GM21786 (cell line): Measurements from ENCODE around the gene YJEFN3.

Experiments used
- ATAC-seq: cut with Tn5 transposase; IDR thresholded peaks from one replicate; pipeline ENCODE4 v1.9.1; 2021; ENCODE audit not compliant: unreplicated experiment

Gene YJEFN3

DNA sequence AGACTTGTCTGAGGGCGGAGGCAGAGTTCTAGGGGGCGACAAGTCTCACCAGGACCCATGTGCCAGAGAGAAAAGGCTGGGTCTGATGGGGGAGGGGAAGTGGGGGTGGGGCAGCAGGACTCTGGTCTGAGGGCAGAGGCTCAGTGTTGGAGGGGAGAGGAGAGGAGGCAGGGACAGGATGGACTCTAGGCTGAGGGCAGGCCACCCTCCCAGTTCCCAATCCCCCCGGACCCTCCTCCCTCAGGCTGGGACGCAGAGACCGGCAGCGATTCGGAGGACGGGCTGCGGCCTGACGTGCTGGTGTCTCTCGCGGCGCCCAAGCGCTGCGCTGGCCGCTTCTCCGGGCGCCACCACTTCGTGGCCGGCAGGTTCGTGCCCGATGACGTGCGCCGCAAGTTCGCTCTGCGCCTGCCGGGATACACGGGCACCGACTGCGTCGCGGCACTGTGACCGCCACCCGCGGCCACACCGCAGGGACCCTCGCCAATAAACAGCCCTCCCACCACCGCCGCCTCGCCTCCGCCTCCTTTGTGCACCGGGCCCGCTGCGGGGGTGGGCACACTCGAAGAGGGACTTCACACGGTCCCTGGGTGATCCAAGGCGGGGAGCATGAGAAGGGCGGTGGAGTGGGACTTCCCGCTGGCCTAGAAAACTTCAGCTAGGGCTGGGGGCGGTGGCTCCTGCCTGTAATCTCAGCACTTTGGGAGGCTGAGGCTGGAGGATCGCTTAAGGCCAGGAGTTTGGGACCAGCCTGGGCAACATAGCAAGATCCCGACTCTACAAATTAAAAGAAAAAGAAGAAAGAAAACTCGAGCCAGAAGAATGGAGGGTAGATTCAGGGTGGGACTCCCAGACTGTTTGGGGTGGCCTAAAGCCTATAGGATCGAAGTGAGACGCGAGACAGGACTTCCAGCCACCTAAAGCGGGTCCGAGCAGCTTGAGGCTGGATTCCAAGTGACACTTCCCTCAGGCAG lies 8.7 kb downstream of the YJEFN3 start:
- ATAC-seq, result no peak

DNA sequence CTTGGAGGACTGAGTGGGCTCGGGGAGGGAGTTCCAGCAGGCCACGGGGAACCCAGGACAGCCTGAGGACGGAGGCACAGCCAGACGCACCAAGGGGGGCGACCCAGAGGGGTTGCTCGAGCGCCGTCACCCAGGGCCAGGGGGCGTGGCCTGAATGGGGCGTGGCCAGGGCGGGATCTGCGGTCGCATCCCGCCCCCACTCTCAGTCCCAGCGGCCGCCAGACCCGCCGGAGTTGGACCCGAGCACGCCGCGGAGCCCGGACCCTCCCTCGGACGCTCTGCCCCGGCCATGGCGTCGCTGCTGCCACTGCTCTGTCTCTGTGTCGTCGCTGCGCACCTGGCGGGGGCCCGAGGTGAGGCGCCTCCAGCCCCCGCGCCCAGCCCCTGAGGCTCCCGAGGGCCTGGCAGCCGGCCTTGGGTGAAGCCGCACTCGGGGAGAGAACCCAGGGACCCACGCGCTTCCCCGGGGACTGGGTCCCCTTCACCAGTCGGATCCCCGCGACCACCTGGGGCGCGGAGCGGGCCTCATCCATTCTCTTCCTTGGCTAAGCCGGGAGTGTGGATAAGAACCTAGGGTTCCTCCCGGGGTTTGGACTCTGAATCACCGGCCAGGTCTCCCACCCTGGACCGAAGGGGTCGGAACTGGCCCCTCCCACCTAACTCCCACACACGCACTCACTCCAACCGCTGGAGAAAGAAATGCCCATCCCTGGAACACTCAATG lies 9.5 kb downstream of the YJEFN3 start, which contains the start of gene CILP2:
Gene CILP2, plus strand, starts transcription at position 205 of the 724 bp plus-strand sequence. Its CDS starts 85 bp downstream, at position 290.
- no peak for ATAC-seq

DNA sequence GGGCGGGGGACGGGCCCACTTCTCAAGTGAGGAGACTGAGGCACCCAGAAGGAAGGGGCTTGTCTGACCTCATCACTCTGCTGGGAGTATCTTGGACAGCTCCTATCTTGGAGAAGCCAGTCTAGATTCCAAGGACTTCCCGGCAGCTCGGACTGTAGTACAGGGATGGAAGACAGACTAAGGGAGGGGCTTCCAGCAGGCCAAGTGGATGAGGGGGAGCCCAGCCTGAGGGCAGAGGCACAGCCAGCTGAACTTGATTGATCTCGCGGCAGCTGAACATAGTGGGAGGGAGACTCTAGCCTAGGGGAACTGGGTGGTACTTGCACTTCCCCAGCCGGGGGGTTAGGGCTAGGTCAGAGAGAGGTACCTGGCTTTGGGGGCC lies 10.1 kb downstream of the YJEFN3 start:
- ATAC-seq, result no peak

DNA sequence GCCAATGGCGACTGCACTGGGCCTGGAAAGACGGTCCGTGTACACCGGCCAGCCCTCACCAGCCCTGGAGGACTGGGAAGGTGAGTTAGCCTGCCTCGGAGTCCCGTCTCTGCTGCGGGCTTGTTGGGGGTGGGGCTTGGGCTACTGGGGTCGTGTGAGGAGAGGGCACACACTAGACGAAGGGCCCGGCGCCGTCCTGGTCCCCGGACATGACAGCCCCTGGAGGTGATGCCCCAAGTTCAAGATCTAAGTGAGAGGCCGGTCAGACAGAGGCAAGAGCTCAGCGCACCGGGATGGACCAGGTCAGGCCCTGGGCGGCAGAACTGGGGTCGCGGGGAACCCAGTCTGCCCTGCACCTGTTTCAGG lies 11.0 kb downstream of the YJEFN3 start:
- no peak for ATAC-seq

DNA sequence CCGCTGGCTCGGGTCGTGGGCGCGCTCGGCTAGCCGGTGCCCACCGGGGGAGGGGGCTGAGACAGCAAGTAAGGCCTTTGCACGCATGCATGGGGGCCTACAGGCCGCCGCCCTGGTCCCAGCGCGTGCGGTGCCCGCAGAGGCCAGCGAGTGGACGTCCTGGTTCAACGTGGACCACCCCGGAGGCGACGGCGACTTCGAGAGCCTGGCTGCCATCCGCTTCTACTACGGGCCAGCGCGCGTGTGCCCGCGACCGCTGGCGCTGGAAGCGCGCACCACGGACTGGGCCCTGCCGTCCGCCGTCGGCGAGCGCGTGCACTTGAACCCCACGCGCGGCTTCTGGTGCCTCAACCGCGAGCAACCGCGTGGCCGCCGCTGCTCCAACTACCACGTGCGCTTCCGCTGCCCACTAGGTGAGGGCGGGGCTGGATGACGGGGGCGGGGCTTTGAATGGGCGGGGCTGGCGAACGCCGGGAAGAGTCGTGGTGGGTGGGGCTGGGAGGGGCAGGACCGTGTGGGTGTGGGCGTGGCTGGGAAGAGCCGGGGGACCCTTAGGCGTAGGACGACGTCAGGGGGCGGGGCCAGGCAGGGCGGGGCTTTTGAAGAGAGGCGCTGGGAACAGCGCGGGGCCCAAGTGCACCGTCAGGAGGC lies 11.5 kb downstream of the YJEFN3 start:
- ATAC-seq, result no peak

DNA sequence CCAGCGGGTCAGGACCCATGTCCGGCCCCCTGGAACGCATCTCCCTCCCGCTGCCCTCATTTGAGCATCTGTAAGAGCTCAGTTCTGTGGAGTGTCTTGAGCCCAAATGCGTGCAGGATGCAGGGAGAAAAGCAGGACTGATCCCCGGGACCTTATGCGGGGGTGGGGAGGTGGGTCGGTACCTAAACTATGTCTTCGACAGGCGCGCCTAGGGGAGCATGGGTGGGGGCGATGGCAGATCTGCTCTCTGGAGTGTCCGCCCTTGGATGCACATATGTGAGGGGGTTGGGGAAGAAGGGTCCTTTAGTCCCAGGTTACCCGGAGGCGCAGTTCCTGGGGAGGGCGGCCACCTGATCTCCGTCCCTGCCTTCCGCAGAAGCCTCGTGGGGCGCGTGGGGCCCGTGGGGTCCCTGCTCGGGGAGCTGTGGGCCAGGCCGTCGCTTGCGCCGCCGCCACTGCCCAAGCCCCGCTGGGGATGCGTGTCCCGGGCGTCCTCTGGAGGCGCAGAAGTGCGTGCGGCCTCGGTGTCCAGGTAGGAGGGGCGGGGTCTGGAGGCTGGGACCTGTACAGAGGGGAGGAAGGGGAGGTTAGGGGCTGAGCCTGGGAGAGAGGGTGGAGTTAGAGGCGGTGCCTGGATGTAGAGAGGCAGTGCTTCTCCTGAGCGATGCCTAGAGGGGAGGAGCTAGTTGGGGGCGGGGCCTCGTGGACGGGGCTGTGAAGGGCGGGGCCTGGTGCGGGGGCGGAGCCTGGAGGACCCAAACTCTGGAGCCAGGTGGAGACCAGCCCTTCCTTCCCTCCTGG lies 12.2 kb downstream of the YJEFN3 start:
- ATAC-seq, result no peak

DNA sequence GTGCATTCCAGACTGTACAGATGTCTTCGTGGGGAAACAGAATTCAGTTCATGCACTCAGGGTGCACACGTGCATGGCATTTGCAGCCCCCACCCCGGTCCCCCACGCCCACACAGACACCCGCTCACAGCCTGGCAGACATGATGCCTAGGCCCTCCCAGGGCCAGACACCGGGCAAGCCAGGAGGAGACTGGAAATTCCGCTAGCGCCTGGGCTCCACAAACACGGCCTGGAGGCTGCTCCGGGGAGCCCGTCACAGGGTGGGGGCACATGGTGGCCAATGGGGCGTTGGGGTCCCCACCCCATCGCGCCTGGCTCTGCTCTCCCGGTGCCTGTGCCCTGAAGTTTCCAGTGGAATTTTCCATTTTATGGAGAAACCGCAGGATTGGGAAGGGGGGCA lies 12.9 kb downstream of the YJEFN3 start:
- ATAC-seq, result no peak

DNA sequence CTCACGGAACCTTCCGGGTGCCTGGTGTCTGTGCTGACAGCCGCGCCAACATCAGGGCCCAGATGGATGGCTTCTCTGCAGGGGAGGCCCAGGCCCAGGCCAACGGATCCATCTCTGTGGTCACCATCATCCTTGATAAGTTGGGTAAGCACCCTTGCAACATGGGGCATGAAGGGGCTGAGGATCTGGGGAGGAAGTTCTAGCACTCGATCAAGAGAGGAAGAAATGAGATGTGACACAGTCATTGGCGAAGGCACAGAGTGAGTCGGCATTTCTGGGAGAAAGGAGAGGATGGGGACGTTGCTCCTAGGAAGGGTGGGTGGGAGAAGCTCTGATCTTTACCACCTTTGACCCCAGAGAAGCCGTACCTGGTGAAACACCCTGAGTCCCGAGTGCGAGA lies 13.8 kb downstream of the YJEFN3 start:
- ATAC-seq, result no peak

DNA sequence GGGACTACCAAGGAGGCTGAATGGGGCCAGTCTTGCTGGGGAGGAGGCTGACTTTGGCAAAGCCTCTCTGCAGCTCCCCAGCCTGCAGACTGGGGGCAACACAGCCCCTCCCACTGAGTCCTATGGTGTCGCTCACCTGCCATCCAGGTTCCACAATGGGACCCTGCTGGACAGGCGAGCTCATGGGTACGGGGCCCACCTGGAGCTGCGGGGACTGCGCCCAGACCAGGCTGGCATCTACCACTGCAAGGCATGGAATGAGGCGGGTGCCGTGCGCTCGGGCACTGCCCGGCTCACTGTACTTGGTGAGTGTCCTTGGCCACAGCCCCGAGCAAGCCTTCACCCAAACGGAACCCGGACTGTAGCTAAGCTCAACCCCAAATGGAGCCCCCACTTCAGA lies 14.4 kb downstream of the YJEFN3 start:
- no peak for ATAC-seq

DNA sequence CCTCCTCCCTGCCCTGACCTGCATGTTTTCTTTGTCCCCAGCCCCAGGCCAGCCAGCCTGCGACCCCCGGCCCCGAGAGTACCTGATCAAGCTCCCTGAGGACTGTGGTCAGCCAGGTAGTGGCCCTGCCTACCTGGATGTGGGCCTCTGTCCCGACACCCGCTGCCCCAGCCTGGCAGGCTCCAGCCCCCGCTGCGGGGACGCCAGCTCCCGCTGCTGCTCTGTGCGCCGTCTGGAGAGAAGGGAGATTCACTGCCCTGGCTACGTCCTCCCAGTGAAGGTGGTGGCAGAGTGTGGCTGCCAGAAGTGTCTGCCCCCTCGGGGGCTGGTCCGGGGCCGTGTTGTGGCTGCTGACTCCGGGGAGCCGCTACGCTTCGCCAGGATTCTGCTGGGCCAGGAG lies 14.9 kb downstream of the YJEFN3 start:
- ATAC-seq, result no peak

DNA sequence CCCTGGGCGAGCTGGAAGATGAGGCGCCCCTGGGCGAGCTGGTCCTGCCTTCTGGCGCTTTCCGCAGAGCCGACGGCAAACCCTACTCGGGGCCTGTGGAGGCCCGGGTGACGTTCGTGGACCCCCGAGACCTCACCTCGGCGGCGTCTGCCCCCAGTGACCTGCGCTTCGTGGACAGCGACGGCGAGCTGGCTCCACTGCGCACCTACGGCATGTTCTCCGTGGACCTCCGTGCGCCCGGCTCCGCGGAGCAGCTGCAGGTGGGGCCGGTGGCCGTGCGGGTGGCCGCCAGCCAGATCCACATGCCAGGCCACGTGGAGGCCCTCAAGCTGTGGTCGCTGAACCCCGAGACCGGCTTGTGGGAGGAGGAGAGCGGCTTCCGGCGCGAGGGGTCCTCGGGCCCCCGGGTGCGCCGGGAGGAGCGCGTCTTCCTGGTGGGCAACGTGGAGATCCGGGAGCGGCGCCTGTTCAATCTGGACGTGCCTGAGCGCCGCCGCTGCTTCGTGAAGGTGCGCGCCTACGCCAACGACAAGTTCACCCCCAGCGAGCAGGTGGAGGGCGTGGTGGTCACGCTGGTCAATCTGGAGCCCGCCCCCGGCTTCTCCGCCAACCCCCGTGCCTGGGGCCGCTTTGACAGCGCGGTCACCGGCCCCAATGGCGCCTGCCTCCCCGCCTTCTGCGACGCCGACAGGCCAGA lies 15.7 kb downstream of the YJEFN3 start:
- no peak for ATAC-seq

DNA sequence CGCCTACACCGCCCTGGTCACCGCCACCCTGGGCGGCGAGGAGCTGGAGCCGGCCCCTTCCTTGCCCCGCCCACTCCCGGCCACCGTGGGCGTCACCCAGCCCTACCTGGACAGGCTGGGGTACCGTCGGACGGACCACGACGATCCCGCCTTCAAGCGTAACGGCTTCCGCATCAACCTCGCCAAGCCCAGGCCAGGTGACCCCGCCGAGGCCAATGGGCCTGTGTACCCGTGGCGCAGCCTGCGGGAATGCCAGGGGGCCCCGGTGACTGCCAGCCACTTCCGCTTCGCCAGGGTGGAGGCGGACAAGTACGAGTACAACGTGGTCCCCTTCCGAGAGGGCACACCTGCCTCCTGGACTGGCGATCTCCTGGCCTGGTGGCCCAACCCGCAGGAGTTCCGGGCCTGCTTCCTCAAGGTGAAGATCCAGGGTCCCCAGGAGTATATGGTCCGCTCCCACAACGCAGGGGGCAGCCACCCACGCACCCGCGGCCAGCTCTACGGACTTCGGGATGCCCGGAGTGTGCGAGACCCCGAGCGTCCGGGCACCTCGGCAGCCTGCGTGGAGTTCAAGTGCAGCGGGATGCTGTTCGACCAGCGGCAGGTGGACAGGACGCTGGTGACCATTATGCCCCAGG lies 16.4 kb downstream of the YJEFN3 start:
- ATAC-seq, result no peak

DNA sequence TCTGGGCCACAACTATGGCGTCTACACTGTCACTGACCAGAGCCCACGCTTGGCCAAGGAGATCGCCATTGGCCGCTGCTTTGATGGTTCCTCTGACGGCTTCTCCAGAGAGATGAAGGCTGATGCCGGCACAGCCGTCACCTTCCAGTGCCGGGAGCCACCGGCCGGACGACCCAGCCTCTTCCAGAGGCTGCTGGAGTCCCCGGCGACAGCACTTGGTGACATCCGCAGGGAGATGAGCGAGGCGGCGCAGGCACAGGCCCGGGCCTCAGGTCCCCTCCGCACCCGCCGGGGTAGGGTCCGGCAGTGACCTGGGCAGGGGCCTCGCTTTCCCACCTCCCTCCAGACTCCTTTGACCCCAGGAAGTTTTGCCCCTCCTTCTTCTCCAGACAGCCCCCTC lies 17.0 kb downstream of the YJEFN3 start:
- no peak for ATAC-seq

DNA sequence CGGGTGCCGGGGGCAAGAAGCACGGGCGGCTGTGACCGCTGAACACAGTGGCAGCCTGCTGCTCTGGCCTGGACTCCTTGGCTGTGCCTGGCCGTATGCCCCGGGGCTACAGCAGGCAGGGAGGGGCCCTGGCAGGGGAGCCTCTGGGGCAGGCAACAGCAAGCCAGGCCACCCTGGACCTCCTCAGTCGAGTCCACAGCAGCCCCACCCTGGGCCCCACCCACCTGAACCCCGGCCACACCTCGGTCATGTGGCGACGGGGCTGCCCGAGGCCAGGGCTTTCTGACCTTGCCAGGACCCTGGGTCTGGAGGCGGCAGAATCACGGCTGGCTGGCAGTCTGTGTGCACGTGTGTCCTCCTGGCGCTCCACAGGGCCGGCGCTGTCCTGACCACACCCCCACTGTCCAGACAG lies 18.0 kb downstream of the YJEFN3 start:
- ATAC-seq, result no peak

DNA sequence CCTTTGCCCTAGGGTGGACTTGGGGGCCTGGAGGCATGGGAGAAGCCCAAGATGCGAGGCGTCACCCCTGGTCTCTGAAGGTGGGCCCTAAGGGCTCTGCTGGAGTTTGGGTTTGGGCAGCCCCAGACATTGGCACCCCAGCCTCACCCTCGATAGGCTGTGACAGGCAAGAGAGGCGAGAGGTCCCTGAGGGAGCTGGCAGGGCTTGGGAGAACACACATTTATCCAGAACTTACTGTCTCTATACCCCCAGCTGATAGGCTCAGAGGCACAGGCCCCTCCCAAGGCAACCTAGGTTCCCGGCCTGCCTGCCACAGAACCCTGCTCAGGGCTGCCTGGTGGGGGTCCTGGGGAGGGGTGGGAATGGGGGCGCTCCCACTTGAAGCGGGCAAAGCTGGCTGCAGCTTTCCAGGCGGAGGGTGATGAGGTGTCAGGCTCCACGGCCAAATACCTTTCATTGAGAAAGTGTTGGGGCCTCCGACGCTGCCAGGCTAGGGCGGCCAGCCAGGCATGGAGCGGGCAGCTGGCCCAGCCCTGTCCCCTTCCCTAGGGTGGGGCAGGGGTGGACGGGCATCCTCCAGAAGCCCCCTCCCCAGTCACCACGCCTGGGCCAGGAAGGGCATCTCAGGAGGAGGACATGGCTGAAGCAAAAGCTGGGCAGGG lies 19.1 kb downstream of the YJEFN3 start:
- ATAC-seq, result no peak

DNA sequence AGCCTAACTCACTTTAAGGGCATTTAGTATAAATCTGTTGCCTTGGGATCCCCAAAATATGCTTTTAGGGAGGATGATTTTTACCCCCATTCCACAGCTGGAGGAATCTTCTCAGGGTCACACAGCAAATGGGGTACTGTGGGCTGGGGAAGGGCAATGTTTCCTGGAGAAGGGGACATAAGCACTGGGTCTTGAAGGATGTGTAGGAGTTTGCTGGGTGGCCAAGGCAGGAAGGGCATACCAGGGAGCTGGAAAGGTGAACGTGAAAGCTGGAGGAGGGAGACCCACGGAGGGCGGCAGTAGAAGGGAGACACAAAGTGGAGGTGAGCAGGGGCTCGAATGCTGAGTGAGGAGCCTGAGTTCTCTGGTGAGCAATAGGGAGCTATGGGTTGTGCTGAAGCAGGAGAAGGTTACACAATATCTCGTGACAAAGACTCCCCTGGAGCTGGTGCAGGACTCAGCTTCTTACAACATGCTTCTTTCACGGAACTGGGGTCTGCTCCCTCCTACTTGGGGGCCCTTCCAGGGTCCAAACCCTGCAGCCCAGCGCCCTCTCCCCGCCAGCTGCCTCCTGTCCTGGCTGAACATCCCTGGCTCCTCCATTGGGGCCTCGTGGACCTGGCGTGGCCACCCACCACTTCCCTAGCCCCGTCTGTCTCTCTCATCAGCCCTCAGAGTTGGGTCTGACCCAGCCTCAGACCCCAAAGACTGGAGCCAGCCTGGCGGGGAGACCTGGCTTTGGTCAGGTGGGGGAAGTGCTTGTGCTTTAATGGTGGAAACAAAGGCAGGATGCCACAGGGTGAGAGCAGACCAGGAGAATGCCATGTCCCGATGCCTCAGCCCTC lies 20.4 kb downstream of the YJEFN3 start:
- no peak for ATAC-seq

DNA sequence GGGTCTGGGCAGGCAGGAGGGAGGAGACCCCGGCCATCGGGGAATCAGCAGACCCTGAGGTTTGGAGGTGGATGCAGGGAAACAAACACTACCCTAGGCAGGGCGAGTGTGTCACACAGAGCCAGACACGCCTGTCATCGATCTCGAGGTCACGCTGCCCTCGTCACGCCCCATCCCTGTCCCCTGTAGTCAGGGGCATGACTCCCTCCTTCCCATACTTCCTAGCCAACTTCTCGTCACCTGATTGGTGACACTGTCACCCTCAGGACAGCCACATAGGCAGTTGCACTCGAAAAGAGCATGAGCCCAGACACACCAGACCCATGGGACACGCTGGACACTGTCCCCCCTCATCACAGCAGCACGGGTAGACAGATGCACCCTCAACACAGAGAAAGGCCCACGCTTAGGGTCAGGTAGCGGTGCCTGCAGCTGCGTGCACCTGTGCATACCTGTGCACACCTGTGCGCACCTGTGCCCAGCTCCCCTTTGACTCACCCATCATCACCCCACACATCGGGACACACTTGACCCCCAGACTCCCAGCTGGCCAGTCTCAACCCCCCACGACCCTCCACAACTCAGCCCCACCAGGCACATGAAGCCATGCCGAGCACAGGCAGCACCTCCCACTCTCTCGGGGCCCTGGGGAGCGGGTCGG lies 21.2 kb downstream of the YJEFN3 start:
- no peak for ATAC-seq

DNA sequence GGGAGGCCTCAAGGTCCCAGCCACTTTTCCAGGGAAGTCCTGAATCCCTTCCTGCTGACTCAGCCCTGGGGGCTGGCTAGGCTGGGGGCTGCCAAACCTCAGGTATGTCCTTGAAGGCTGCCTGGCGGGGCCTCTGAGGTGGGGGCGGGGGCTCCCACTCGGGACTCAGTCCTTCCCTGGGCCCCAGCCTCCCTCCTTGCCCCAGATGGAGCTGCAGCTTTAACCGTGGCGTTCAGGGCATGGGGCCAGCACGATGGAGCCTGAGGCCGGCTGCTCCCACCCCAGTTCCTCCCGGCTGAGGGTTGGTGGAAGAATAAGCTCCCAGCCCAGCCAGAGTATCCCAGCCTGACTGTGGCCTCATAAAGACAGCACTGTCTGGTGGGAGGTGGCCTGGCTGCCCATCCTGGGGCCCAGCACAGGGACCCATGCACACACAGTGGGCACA lies 21.8 kb downstream of the YJEFN3 start:
- no peak for ATAC-seq
